Caco-2 (cell line): ENCODE measurements around the gene RNF20. TPM values are rescaled to one million over a fixed set of nuclear protein-coding genes. Genes with fewer than 3 reads are reported as not detected.

ENCODE experiments used
- BruUV-seq: library from RNA; stranded (reverse); fragments of 400-500 nt; replicated peaks from 2 replicates; lab custom pipeline; 2021; lab: Mats Ljungman, UMichigan
- CTCF ChIA-PET: fragments of 300-600 bp; sonication (Branson Sonifier 250); formaldehyde crosslinking; loops from one replicate; lab custom pipeline; 2022; ENCODE audit warnings: antibody characterized with exemption; lab: Charles Lee
- POLR2A ChIA-PET: fragments of 300-600 bp; sonication (Branson Sonifier 250); formaldehyde crosslinking; loops from one replicate; lab custom pipeline; 2022; ENCODE audit warnings: antibody characterized with exemption; lab: Charles Lee
- DNase-seq, 2 experiments: peaks; one replicate each; pipeline versions ENCODE4 v3.0.0 to v3.0.0-alpha.2; 2020 to 2022
- H3K27me3 ChIP-seq: replicated peaks from 2 replicates; pipeline ENCODE4 v1.6.0; 2011; ENCODE audit warnings: low read length; ENCODE audit not compliant: control insufficient read depth, insufficient read depth
- H3K36me3 ChIP-seq: 2 replicates; pipeline ENCODE4 v1.5.1; 2011; ENCODE audit warnings: low read length; ENCODE audit not compliant: control insufficient read depth, insufficient read depth
- H3K4me1 ChIP-seq: fragments of 250-450 bp; sonication (Bioruptor Pico); 2 replicates; pipeline ENCODE4 v1.5.1; 2020; ENCODE audit warnings: mild to moderate bottlenecking
- H3K4me3 ChIP-seq: 2 replicates; pipeline ENCODE4 v1.5.1; 2011; ENCODE audit warnings: low read depth, mild to moderate bottlenecking, control low read depth, low read length
- H3K9me3 ChIP-seq: fragments of 250-450 bp; sonication (Bioruptor Pico); 2 replicates; pipeline ENCODE4 v1.5.1; 2020; ENCODE audit warnings: mild to moderate bottlenecking, moderate library complexity
- H3K27ac Mint-ChIP-seq: one replicate; pipeline ENCODE4 v1.8.0; 2022; ENCODE audit warnings: mixed read lengths; ENCODE audit not compliant: unreplicated experiment
- H3K27me3 Mint-ChIP-seq: one replicate; pipeline ENCODE4 v1.8.0; 2022; ENCODE audit warnings: mixed read lengths; ENCODE audit not compliant: insufficient read depth, unreplicated experiment
- H3K36me3 Mint-ChIP-seq: one replicate; pipeline ENCODE4 v1.8.0; 2022; ENCODE audit warnings: mild to moderate bottlenecking, mixed read lengths; ENCODE audit not compliant: insufficient read depth, unreplicated experiment
- H3K4me1 Mint-ChIP-seq: one replicate; pipeline ENCODE4 v1.8.0; 2022; ENCODE audit warnings: low read depth, mixed read lengths; ENCODE audit not compliant: unreplicated experiment
- H3K4me3 Mint-ChIP-seq: one replicate; pipeline ENCODE4 v1.8.0; 2022; ENCODE audit warnings: mild to moderate bottlenecking, moderate library complexity, mixed read lengths; ENCODE audit not compliant: unreplicated experiment
- H3K9me3 Mint-ChIP-seq: one replicate; pipeline ENCODE4 v1.8.0; 2022; ENCODE audit warnings: mixed read lengths; ENCODE audit not compliant: unreplicated experiment
- intact Hi-C: fragments of 100-400 bp; cut with micrococcal nuclease; formaldehyde crosslinking; loops from one replicate; pipeline ENCODE4 v1.10.0; 2022; ENCODE audit not compliant: unreplicated experiment
- total RNA-seq: library from RNA; stranded (reverse); gene quantifications from 2 replicates; pipeline ENCODE4 v1.2.3, GENCODE V29; 2022
- TF ChIP-seq, protein P1 (sequence below), 2 experiments: fragments of 200-600 bp in 1 of 2; IDR thresholded peaks; 1 replicate in 1 of 2; 2 replicates in 1 of 2; pipeline versions ENCODE4 v1.5.1 to v1.8.0; 2011 to 2022; ENCODE audit warnings: antibody characterized with exemption in 1 of 2, control low read depth in 1 of 2, inconsistent platforms in 1 of 2, low read depth in 1 of 2, low read length in 1 of 2, mild to moderate bottlenecking in 1 of 2, moderate library complexity in 1 of 2; ENCODE audit not compliant: insufficient read depth in 1 of 2, severe bottlenecking in 1 of 2, unreplicated experiment in 1 of 2

The RNF20 gene
- total RNA-seq, 1 experiment from 2014 or later = 37.4 TPM

DNA sequence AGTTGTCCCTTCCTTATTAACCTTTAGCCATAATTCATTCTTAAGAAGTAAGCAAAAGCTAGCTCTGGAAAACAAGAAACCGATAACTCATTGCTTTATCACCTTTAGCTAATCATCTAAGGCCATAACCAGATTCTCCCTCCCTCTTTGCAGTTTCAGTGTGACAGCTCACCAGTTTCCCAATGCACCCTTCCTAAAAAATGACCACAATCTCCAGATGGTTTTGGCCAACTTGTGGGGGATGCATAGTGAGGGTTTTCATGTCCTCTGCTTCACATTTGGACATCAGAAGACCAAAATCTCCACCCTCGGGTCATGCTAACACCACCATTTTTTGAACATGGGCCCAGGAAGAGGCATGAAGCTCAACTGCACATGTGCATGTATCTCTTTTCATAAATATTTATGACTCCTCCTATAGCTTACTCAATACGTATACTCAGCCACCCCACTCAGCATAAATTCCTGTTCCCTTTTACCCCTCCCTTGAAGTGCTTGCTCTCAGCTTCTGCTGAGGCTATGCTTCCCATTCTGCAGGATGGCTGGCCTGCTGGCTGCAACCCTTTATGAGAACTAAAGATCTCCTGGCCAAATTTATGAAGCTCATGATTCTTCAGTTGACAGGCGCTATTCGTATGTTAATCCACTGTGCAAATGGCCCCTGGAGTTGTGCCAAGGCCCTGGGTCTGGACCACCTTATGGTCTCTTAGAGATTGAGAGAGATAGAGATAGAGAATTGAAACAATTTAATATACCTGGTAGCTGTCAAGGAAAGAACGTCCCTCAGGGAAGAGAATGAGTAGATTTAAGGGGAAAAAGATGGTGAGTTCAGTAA lies 46.3 kb downstream of the RNF20 start:
- intact Hi-C loops = no loop called here
- H3K9me3 Mint-ChIP-seq = no peaks in the 10 kb centered on the region
- Histone ChIP-seq H3K4me1 (0 out of 2 replicates have a peak, but pooled peaks cover 8% of the 10 kb centered on the region), H3K4me3 (no peak overlapping the region), H3K27me3 (no peaks in the 10 kb centered on the region), H3K36me3 (no peaks in the 10 kb centered on the region), H3K9me3 (no peaks in the 10 kb centered on the region)
- peaks cover 1% of the 10 kb centered on the region for H3K27me3 Mint-ChIP-seq
- no peak overlapping the region for H3K27ac Mint-ChIP-seq
- peaks cover 9% of the 10 kb centered on the region for H3K4me1 Mint-ChIP-seq
- BruUV-seq = no TSS peak
- TF ChIP-seq, protein P1, sequence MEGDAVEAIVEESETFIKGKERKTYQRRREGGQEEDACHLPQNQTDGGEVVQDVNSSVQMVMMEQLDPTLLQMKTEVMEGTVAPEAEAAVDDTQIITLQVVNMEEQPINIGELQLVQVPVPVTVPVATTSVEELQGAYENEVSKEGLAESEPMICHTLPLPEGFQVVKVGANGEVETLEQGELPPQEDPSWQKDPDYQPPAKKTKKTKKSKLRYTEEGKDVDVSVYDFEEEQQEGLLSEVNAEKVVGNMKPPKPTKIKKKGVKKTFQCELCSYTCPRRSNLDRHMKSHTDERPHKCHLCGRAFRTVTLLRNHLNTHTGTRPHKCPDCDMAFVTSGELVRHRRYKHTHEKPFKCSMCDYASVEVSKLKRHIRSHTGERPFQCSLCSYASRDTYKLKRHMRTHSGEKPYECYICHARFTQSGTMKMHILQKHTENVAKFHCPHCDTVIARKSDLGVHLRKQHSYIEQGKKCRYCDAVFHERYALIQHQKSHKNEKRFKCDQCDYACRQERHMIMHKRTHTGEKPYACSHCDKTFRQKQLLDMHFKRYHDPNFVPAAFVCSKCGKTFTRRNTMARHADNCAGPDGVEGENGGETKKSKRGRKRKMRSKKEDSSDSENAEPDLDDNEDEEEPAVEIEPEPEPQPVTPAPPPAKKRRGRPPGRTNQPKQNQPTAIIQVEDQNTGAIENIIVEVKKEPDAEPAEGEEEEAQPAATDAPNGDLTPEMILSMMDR (IDR thresholded peaks at IDR 0.05; ENCODE audit: insufficient read depth in 1 of 2, low read depth in 1 of 2, low read length in 1 of 2, severe bottlenecking in 1 of 2, unreplicated experiment in 1 of 2) = no peak
- ChIA-PET POLR2A (no interaction called here), CTCF (no interaction called here)
- H3K36me3 Mint-ChIP-seq = no peaks in the 10 kb centered on the region
- no peak overlapping the region for H3K4me3 Mint-ChIP-seq
- no peak for DNase-seq

DNA sequence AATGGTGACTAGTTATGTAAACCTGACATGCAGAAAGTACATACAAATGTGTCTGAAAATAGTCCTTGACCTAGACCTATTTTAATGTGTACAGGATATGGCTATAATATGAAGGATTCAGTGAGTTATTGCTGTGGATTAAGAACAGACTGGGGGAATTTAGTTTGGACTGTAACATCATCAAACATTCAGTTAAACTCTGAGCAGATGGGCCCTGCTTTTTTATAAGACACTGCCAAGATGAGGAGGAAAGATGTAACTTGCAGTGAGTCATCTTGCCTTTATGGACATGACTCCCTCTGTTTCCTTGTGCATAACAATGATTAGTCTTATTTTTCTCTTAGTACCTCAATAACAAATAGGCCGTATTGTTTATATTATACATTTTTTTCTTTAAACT lies 48.9 kb downstream of the RNF20 start:
- Mint-ChIP-seq H3K36me3 (no peaks in the 10 kb centered on the region), H3K9me3 (no peaks in the 10 kb centered on the region), H3K27me3 (peaks cover 5% of the 10 kb centered on the region), H3K4me3 (no peak overlapping the region), H3K4me1 (no peaks in the 10 kb centered on the region), H3K27ac (no peak overlapping the region)
- BruUV-seq = no TSS peak
- Histone ChIP-seq H3K27me3 (no peaks in the 10 kb centered on the region), H3K36me3 (no peaks in the 10 kb centered on the region), H3K9me3 (no peaks in the 10 kb centered on the region), H3K4me1 (no peaks in the 10 kb centered on the region), H3K4me3 (no peak overlapping the region)
- ChIA-PET POLR2A (no interaction called here), CTCF (interaction anchor here (0.6 kb wide), 1 partner anchor 420 kb away, joined by 3 read pairs; no protein-coding TSS in a partner anchor)
- no peak for DNase-seq
- TF ChIP-seq, protein P1 (IDR thresholded peaks at IDR 0.05; ENCODE audit: insufficient read depth in 1 of 2, low read depth in 1 of 2, low read length in 1 of 2, severe bottlenecking in 1 of 2, unreplicated experiment in 1 of 2) = no peak
- intact Hi-C loops = no loop called here

DNA sequence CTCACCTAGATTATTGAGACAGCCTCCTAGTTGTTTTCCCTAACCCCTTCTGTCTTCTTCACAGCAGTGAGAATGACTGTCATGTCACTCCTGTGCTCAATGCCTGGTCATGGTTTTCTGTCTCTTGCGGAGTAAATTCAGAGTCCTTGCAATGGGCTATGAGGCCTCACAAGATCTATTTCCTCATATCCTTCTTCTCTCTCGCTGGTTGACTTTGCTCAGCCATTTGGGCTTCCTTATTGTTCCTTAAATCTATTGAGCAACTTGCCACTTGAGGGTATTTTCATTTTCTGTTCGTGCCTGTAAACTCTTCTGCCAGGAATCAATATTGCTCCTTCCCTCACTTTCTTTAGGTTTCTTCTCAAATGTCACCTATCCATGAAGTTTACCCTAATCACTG lies 52.1 kb downstream of the RNF20 start:
- Mint-ChIP-seq H3K9me3 (no peaks in the 10 kb centered on the region), H3K36me3 (no peaks in the 10 kb centered on the region)
- H3K27me3 ChIP-seq = no peaks in the 10 kb centered on the region

More for the DNA sequence above, 52.1 kb downstream of the RNF20 start:
- intact Hi-C loops = no loop called here
- Mint-ChIP-seq H3K4me1 (no peaks in the 10 kb centered on the region), H3K4me3 (no peak overlapping the region), H3K27me3 (peaks cover 5% of the 10 kb centered on the region), H3K27ac (no peak overlapping the region)
- no peaks in the 10 kb centered on the region for H3K36me3 ChIP-seq
- H3K9me3 ChIP-seq = no peaks in the 10 kb centered on the region
- no peaks in the 10 kb centered on the region for H3K4me1 ChIP-seq
- DNase-seq = no peak
- H3K4me3 ChIP-seq = no peak overlapping the region
- TF ChIP-seq, protein P1 (IDR thresholded peaks at IDR 0.05; ENCODE audit: insufficient read depth in 1 of 2, low read depth in 1 of 2, low read length in 1 of 2, severe bottlenecking in 1 of 2, unreplicated experiment in 1 of 2) = no peak
- CTCF ChIA-PET = no interaction called here
- POLR2A ChIA-PET = no interaction called here
- BruUV-seq = no TSS peak
